Measurements from ENCODE around the gene RO60.
A peak's percentile ranks its signal among the peaks of the same experiment; 100 is the strongest.
"Not testable (repeated sequence)": the region's sequence is repeated elsewhere in the genome, so short reads cannot be mapped to it uniquely, and the experiment has no call there.

The RO60 gene

GRCh38 chr1:193059282-193060114 lies at the start of gene RO60, which contains the start of gene UCHL5:
Gene RO60, plus strand, starts transcription at chr1:193059612. Its CDS starts 9,443 bp downstream, at chr1:193069055.
Gene UCHL5, minus strand, starts transcription at chr1:193059360. Its CDS starts 100 bp downstream, at chr1:193059260.
- peak; percentile 97 to 98 for DNase-seq (ENCODE audit: low read depth in 2 of 2)

- DNase-seq (ENCODE audit: low read depth in 2 of 2): no peak
Measured at GRCh38 chr1:193011406-193011805, 48.0 kb upstream of the RO60 start.

GRCh38 chr1:193013005-193013404 lies 46.4 kb upstream of the RO60 start:
- peak; percentile 77 to 79 for DNase-seq (ENCODE audit: low read depth in 2 of 2)

- no peak for DNase-seq (ENCODE audit: low read depth in 2 of 2)
Measured at GRCh38 chr1:193013707-193014106, 45.7 kb upstream of the RO60 start.

DNA sequence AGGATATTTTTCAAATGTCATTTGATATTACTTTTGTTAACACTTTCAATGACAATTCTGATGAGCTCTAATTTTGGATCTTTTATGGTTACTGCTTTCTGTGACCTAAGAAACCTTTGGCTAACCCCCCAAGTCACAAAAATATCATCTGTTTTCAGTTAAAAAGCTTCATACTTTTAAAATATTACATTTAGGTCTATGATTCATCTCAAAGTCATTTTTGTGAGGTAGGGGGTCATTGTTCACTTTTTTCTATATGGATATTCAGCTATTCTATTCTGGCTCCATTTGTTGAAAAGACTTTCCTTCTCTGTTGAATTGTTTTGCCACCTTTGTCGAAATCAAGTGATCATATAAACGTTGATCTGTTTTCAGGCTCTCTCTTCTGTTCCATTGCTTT lies 45.0 kb upstream of the RO60 start:
- peak; percentile 25 to 26 for DNase-seq (ENCODE audit: low read depth in 2 of 2)

GRCh38 chr1:193016788-193017187 lies 42.6 kb upstream of the RO60 start:
- DNase-seq (ENCODE audit: low read depth in 2 of 2): no peak

DNA sequence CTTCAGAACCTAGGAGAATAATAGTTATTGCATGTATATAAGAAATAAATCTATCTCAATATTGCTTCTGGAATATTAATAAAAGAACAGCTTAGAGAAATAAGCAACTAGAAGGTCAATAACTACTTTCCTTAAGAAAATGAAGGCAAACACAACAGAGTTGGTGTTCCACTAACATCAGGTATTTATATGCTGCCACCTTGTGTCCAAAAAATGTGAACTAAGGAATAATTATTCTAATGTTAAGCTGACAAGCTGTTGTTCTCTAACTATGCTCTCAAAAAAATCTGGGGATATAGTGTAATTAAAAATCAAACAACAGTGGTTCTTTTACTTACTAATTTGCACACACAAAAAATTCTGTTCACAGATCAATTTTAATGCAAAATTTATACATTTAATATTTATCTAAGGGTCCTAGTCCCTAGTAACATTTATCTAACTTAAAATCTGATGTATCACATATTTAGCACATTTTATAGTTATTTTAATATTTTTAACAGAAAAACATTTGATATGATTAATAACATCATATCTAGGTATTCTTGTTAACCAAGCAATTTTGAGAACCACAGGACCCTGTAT lies 39.9 kb upstream of the RO60 start:
- peak; percentile 25 to 26 for DNase-seq (ENCODE audit: low read depth in 2 of 2)

- DNase-seq (ENCODE audit: low read depth in 2 of 2): no peak
Measured at GRCh38 chr1:193025218-193025617, 34.2 kb upstream of the RO60 start.

GRCh38 chr1:193030280-193030679 lies 29.1 kb upstream of the RO60 start:
- DNase-seq (ENCODE audit: low read depth in 2 of 2): no peak

- DNase-seq (ENCODE audit: low read depth in 2 of 2): no peak
Measured at GRCh38 chr1:193031431-193031830, 28.0 kb upstream of the RO60 start.

- not testable (repeated sequence) for DNase-seq (ENCODE audit: low read depth in 2 of 2)
Measured at GRCh38 chr1:193032643-193033427, 26.6 kb upstream of the RO60 start.

DNA sequence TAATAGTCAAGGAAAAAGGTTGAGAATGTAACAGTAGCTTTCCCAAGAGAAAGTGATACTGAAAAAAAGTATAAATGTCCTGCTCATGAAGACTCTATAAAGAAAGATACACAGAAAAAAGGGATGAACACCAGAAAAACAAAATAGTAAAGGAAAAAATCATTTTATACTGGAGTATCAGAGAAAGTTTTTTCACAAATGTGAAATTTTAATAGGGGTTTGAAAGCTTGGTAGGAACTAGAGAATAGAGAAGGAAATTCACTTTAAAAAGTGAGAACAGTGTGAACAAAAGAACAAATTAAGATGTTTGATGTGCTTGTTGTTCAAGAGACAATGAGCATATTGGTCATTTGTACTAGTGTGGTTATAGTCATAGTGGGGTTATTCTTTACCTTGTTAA lies 25.8 kb upstream of the RO60 start:
- no peak for DNase-seq (ENCODE audit: low read depth in 2 of 2)

- no peak for DNase-seq (ENCODE audit: low read depth in 2 of 2)
Measured at GRCh38 chr1:193036337-193037047, 22.9 kb upstream of the RO60 start.

- DNase-seq (ENCODE audit: low read depth in 2 of 2): no peak
Measured at GRCh38 chr1:193040011-193040410, 19.4 kb upstream of the RO60 start.

- DNase-seq (ENCODE audit: low read depth in 2 of 2): no peak
Measured at GRCh38 chr1:193042766-193043691, 16.4 kb upstream of the RO60 start.

- not testable (repeated sequence) for DNase-seq (ENCODE audit: low read depth in 2 of 2)
Measured at GRCh38 chr1:193048913-193049312, 10.5 kb upstream of the RO60 start.

DNA sequence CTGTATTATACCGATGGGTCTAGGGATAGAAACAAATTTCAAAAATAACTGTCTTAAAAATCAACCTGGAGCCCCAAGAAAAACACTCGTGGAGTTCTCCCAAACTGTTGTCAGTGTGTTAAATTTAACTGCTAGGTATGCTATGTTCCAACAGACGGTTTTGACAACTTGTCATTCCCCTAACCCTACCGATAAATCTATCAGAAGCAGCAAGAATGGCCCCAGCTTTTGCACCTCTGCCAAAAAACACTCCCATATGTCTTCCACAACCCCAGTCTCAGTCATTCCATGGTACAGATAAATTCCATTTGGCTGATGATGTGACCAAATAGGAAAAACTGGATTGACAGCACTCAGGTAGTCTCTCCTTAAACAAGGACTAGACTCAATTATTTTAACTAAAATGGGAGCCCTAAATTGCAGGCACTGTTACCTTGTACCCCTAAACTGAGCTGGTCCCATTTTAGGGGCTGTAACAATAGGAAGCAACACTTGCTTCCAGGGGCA lies 5.2 kb upstream of the RO60 start:
- no peak for DNase-seq (ENCODE audit: low read depth in 2 of 2)

DNA sequence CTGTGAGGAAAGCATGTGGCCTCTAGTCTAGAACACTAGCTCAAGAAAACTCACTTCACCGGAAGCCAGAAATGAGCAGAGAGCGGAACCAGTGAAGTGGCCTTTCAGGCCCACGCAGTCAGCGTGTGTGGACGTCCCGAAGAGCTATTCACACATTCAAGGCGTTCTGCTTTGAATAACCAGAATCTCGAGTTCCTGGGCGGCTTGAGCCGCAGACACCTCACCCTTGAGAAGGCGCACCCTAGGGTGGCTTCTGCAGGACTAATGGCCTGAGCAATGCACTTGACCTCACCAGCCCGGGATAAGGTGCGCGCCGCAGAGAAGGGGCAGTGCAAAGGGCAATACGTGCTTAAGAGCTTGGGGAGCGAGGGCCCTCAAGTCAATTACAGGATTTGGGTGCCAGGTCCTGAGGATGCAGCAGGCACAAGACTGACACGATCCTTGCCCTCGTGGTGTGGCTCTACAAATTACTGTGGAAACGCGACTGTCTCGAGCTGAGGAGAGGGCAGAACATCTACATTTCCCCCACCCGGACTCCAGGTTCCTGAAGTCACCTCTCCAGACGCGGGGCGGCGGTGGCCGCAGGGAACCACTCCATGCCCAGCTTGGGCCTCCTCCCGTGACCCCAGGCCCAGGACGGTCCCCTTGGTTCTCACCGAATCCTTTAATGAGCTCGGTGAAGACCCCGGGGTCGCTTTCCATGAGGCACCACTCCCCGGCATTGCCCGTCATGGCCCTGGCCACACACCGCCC lies 707 bp upstream of the RO60 start:
- no peak for DNase-seq (ENCODE audit: low read depth in 2 of 2)

- no peak for DNase-seq (ENCODE audit: low read depth in 2 of 2)
Measured at GRCh38 chr1:193060115-193060403, 647 bp downstream of the RO60 start.

DNA sequence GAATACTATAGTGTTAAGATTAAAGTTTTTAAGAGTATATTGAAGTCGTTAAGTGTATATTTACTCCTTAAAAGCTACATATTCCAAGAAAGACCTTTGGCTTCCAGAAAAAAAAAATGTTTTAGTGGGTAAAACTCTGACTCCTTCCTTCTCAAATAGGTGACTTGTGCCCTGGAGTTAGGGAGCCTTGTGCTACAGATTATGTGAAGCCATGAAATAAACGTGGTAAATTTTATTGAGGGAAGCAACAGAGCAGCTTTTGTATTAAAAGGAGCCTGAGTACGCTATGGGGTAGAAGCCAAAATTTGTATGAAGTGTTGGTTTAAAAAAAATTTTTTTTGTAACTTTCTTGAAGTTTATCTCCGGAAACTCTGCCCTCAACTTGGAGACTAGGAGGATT lies 994 bp downstream of the RO60 start:
- no peak for DNase-seq (ENCODE audit: low read depth in 2 of 2)

Data from fibroblast of skin of left quadriceps (primary cell).